Right forelimb (tissue), 1 donor: ENCODE results near the gene TBXAS1.

Experiments used
- DNase-seq: peaks from one replicate; pipeline ENCODE4 v3.0.0-alpha.2; 2018

Gene TBXAS1

GRCh38 chr7:140056431-140057142 lies 227.5 kb downstream of the TBXAS1 start:
- no peak for DNase-seq

GRCh38 chr7:140057143-140057535 lies 228.1 kb downstream of the TBXAS1 start:
- DNase-seq: no peak

DNA sequence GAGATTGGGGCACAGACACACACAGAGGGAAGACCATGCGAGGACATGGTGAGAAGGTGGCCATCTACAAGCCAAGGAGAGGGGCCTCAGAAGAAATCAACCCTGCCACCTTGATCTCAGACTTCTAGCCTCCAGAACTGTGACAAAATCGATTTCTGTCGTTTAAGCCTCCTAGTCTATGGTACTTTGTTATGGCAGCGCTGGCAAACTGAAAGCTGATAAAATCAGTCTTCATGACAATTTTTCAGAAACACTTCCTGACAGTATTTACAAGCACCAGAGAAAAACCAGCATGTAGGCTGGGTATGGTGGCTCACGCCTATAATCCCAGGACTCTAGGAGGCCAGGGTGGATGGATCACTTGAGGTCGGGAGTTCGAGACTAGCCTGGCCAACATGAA lies 229.5 kb downstream of the TBXAS1 start:
- no peak for DNase-seq

DNA sequence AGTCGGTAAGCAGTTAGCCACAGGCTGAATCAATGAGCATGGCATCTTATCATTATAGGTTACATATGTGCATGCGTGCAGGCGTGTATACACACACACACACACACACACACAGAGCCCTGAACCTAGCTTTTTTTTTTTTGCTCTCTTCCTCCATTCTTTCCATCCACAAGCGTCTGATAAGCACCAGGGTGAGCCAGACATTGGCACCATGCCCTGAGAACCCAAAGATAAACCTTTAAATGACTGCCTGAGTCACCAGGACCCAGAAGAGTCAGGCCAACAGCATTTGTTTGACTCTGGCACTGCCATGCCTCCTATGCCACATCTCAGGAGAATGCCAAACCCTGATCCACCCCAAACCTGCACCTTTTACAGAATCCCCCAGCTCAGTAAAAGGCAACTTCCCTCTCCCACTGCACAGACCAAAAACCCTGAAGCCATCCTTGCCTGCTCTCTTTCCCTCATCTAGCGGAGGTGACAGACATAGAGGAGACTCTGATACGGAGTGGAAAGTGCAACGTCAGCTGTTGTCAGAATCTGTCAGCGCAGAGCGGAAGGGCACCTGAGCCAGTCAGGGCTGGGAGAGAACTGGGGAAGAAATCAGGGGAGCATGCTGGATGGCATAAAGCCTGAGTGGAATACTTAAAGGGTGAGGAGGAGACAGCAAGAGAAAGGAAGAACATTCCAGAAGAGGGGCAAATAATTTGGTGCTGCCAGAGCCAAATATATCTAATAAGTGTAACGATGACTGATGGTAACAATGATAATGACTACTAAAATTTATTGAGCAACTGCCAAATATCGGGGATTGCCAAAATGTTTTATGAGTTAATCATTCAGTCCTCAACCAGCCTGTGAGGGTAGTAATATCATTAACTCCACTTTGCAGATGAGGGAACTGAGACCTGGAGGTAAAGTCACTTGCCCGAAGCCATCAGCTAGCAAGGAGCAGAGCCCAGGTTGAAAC lies 230.5 kb downstream of the TBXAS1 start:
- no peak for DNase-seq

- DNase-seq: no peak
Measured at GRCh38 chr7:140060243-140060630, 231.2 kb downstream of the TBXAS1 start.

DNA sequence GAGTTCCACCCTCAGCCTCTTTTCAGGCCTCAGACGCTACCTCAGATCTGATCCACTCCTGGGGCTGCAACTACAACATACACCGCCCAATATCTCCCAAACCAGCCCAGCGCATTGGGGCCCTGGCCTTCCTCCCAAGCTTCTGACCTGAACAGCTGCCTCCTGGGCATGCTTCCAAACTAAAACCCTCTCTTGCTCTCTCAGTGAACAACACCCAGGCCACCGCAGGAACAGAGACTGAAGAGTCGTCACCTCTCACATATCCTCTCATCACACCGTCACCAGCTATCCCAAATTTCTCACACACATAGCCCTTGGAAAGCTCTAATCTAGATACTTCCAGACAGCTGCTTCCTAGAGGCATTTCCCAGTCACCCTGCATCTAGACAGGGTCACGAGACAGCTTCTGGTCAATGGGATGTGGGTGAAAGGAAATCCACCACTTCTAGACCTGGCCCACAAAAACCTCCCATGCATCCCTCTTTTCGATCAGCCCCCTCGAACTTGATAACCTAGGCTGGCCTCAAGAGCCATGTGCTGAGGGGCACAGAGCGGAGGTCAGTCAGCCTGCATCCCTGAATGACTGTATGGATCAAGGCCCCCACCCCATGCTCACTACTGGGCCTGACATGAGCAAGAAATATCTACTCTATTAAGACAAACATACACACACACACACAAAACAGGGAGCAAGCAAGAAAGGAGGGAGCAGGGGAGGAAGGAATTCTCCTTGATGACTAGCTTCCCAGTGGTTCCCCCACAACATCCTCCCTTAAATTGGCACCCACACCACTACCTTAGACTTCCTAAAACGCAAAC lies 231.9 kb downstream of the TBXAS1 start:
- no peak for DNase-seq

GRCh38 chr7:140061607-140061930 lies 232.5 kb downstream of the TBXAS1 start:
- no peak for DNase-seq

- no peak for DNase-seq
Measured at GRCh38 chr7:140062118-140062527, 233.1 kb downstream of the TBXAS1 start.

- peak; percentile 90 for DNase-seq
Measured at GRCh38 chr7:140062528-140063299, 233.7 kb downstream of the TBXAS1 start, which contains the start of gene PARP12. TSS of gene PARP12 (minus strand) at chr7:140062951. CDS start at chr7:140062847, 104 bp downstream.

GRCh38 chr7:140067052-140067451 lies 238.0 kb downstream of the TBXAS1 start:
- DNase-seq: no peak

GRCh38 chr7:140068033-140068432 lies 239.0 kb downstream of the TBXAS1 start:
- DNase-seq: no peak

DNA sequence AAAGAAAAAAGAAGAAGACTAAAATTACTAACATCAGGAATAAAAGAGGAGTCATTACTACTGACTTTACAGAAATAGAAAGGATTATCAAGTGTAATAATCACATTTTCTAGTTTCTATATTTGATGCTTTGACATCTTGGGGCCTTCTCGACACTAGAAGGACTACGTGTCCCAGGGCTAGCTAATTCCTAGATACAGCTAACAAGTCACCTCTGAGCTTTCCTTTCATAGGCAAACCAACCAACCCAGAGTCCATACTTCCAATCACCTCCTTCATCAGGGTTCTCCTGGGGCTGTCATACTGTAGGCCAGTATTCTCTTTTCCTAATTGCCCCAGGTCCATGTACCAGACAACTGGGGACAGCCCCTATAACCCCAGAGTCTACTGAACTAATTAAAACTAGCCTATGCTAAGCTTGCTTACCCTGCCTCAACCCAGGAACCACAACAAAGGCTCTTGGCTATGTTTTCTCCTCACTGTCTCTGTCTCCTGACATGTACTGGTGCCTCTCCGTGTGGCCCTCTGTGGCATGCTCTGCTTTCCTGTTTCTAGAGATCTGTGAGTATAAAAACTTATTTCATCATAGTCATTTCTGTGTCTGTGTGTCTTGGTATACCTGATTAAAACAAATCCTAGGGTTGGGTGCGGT lies 240.4 kb downstream of the TBXAS1 start:
- no peak for DNase-seq
